Epidermal melanocyte (primary cell): ENCODE data around the gene NAT8L.

Source experiments
- DNase-seq: peaks from one replicate; pipeline ENCODE4 v3.0.0; 2011; ENCODE audit warnings: low spot score; ENCODE audit not compliant: insufficient read length

The NAT8L gene

GRCh38 chr4:2045518-2045951 lies 13.6 kb upstream of the NAT8L start:
- peak; percentile 14 for DNase-seq

DNA sequence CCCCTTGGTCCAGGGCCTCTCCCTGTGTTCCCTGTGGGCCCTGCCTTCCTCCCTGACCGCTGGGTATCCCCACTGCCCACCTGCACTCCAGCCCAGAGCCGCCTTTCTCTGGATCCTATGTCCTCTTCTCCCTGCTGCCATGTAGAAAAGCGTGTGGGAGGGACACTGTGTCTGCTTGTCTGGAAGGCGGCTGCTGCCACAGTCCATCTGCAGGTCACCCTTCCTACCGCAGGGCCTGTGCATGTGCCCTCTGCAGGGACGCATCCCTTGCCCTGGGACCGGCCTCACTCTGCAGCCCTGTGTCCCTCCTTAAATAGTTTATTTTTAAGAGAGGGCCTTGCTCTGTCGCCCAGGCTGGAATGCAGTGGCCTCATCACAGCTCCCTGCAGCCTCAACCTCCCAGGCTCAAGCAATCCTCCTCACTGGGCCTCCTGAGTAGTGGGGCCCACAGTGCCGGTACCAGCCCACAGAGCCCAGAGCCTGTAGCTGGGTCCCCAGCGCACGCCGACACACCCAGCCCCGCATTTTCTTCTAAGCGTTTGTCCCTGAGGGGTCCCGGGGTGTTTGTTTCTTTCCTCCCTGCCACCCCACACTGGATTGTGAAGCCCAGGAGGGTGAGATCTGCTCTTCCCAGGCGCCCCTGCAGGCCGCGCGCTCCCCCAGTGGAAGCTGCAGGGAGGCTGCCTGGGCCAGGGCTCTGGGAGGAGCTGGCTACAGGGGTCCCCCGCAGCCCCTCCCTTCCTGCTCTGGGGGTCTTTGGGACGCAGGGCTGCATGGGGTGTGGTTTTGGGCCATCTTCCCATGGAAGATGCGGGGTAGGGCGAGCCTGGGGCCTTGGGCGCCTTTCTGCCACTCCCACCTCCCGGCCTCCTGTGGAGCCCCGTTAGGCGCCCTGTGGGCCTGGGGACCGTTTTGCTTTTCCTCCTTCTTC lies 12.8 kb upstream of the NAT8L start:
- peak; percentile 15 for DNase-seq

DNA sequence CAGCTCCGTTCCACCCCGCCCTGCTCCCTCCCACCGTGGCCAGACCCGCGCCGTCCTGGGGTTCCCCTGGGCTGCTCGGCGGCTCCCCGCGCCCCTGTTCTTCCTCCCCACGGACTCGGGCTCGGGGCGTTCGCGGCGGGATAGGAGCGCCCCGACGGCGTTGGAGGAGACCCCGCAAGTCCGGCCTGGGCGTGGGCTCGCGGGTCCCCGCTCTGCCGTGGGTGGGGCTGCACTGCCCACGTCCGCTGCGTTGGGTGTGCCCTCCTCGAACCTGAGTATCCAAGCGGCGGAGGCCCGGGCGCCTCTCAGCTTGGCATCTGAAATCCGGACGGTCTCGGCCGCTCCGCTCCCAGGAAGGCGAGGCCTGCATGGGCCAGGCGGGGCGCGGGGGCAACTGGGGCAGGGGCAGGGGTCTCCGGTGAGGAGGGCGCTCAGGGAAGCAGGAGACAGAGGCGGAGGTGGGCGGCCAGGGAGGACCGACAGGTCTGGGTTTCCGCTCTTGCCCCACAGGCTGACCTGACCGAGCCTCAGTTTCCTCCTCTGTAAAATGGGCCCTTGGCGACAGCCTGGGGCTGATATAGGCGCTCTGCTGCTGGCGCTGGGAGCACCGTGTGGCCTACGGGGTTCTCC lies 12.0 kb upstream of the NAT8L start:
- no peak for DNase-seq

GRCh38 chr4:2047781-2048581 lies 11.1 kb upstream of the NAT8L start:
- peak; percentile 15 for DNase-seq

- peak; percentile 14 for DNase-seq
Observed at GRCh38 chr4:2048831-2049230, 10.3 kb upstream of the NAT8L start.

DNA sequence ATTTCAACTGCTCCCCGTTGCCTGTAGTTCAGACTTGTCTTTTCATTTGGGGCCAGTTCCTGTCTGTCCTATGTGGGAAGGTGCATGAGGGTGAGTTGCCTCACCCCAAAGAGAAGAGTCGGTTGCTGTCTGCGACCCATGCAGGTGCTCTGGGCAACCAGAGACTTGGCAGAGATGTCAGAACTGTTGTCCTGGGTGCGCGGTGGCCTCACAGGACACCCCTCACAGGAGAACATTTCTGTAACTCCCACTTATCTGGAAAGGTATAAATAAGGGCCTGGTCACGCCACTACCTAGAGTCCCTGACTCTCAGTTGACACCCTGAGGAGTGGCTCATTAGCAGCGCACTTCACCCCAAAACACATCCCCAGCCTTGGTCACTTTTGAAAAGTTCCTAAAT lies 9.7 kb upstream of the NAT8L start:
- no peak for DNase-seq

- no peak for DNase-seq
Observed at GRCh38 chr4:2049811-2050210, 9.3 kb upstream of the NAT8L start.

- peak; percentile 9 for DNase-seq
Observed at GRCh38 chr4:2051086-2051485, 8.0 kb upstream of the NAT8L start.

GRCh38 chr4:2054217-2054616 lies 4.9 kb upstream of the NAT8L start:
- no peak for DNase-seq

DNA sequence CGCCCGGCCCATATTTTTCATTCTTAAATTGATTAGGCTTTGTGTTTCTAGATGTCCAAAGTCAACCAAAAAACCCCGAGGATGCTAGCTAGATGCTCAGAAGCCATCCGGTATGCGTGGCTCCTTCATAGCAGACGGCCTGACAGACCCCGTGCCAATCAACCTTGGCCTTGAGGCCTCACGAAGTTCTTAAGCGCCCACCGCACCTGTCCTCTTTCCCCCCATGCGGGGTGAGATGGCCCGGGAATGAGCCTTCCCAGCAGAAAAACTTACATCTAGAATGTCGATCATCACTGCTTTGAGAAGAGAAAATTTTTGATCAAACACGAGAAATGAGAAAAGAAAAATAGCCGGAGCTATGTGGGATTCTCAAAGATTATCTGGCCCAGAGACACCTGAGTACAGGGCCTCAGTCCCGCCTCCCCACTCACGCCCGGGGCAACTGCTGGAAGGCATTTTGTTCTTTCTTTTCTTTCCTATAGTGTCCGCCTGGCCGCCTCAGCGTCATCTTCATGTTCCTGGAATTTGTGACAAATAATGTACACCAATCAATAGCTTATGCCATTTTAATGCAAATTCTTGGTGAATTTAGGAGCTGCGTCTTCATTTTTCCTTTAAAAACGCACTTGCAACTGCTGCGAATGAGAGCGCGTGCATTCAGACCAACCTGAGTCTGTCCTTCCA lies 1.6 kb upstream of the NAT8L start:
- no peak for DNase-seq

DNA sequence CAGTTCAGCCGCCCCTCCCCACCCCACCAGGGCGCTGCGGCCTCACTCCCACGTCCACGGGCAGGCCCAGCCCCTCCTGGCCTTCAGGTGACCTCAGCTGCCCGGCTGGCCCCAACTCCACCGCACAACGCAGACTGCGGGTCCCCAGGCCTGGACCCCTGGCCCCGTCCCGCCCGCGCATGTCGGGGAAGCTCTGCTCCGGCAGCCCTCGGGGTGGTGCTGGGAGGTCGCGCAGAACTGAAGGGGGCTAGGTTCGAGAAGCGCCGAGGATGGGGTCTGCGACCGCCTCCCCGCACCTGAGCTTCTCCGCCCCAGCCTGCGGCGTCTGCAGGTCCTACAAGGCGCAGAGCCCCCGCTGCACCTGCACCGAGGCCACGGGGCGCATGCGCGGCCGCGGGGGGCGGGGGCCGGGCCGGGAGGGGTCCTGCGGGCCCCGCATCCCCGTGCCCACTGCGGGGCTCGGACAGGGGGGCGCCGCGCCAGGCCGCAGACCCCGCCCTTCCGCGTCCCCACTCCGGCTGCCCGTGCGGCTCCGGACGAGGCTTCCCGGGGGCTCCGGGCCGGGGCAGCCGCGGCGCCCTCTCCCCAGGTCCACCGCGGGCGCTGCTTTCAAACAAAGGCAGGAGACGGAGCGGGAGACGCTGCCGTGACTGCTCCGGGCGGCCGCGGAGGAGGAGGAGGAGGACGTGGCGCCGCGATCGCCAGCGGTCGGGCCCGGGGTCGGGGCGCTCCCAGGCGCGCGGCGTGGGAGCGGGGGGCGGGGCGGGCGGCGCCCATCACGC lies 672 bp upstream of the NAT8L start:
- DNase-seq = no peak

DNA sequence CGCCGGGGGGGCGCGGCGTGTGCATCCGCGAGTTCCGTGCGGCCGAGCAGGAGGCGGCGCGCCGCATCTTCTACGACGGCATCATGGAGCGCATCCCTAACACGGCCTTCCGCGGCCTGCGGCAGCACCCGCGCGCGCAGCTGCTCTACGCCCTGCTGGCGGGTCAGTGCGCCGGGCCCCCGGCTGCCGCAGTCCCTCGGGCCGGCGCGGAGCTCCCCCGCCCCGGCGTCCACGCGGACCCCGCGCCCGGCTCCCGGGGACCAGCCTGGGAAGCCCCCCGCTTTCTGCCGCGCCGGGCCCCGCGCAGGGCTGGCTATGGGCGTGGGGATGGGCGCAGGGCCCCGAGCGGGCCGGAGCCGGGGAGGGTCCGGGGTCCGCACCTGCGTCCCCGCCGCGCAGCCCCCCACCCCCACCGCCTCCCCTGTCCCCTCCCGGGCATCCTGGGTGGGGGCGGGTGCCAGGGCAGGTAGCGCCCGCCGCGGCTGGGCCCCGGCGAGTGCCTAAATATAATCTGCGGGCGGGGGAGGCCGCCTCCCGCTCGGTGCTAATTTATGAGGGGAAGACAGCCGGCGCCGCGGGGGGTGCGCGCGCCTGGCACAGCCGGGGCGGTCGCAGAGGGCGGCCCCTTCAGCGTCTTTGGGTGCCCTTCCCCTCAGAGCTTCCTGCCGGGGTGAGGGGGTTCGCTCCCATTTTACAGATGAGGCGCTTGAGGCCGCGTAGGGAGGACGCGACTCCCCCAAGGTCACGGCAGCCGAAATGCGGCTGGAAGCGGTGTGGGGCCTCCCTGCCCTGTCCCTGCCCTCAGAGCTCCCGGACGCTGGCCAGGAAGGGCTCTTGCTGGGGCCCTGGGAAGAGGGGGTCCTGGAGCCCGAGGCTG lies 837 bp downstream of the NAT8L start:
- DNase-seq = no peak

DNA sequence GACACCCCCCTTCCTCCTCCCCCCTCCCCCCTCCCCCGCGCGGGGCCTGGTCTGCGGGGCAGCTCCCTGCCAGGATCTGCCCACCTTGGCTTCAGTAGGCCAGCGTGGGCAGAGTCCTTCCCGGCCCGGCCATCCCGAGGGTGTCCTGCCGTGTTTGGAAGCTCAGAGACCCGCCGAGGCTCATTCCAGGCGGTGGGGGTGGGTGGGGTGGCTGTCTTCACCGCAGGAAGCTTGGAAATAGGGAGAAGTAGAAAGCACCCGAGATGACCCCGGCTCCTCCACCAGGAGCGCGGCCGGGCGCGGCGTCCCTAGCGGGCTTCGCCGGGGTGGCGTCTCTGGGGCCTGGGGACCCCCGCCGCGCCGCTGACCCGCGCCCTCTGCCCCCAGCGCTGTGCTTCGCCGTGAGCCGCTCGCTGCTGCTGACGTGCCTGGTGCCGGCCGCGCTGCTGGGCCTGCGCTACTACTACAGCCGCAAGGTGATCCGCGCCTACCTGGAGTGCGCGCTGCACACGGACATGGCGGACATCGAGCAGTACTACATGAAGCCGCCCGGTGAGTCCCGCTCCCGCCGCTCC lies 1.6 kb downstream of the NAT8L start:
- DNase-seq = no peak

DNA sequence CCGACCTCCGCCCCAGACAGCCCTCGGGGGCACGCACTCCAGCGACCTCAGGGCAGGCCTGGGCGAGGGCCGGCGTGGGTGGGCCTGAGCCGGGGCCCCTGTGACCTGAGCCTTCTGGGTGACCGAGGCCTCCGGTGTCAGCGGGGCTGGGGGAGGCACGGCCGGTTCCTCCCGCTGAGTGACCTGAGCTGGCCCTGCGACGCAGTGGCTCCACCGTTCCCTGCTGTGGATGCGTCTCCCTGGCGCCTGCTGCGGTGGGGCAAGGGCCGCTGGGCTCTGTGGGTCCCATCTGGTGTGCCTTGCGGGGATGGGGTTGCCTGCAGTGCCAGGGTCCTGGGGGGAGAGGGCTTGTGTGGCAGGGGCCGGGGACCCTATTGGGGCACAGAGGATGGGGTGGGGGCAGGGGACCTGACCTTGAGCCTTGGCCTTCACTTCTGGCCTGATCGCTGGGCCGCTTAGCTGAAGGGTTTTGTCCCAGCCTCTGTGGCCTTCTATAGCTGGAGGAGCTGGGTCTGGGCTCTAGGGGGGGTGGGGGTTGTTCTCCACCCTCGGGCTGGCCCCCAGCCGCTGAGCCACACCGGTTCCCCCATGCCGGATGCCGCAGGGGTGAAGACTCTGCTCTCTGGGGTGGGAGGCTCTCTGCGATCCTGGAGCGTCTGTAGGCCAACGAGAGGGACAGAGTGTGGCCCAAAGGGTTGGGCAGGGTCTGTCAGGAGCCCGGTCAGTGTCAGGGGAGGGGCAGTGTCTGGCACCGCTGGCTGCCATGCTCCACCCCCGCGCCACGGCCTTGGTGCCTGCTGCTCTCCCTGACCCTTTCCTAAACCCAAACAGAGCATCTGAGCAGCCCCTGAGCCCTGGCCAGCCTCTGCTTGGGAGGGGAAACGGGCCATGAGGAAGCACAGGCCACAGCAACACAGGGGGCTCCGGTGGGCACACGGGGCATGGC lies 2.3 kb downstream of the NAT8L start:
- DNase-seq = no peak

DNA sequence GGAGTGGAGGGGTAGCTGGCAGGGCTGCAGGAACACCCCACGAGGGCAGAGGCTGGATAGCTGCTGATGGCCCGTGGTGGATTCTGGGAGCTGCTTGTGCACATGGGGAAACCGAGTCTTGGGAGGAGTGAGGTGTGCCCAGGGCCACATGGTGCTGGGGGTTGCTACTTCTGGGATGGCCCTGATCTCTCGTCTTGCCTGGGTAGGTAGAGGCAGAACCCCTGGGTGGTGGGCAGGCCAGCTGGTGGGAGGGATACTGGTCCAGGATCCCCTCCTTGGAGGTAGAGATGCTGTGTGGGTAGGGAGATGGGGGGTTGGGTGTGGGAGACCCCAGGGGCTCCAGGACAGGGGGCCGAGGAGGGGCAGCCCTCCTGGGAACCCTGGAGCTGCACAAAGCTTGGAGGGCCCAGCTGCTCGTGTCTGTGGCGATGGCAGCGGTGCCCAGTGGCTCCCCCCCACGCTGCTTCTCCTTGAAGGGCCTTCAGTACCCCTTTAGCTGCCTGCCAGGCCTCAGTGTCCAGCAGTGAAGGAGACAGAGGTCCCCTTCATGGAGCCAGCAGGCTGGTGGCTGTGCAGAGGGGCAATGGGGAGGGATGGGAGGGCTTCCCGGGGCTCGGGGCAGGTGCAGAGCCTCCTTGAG lies 3.2 kb downstream of the NAT8L start:
- DNase-seq = no peak

GRCh38 chr4:2062808-2063524 lies 3.8 kb downstream of the NAT8L start:
- DNase-seq = no peak
